Progenitor cell of endocrine pancreas (in vitro differentiated cells): ENCODE data around the gene ADGRA3. TPM values are rescaled to one million over a fixed set of nuclear protein-coding genes. Genes with fewer than 3 reads are reported as not detected.
A peak's percentile ranks its signal among the peaks of the same experiment; 100 is the strongest.

Experiments used
- DNase-seq: peaks from one replicate; pipeline ENCODE4 v3.0.0; 2021; ENCODE audit warnings: low spot score; ENCODE audit not compliant: unreplicated experiment
- H3K27ac Mint-ChIP-seq: 2 replicates; pipeline ENCODE4 v1.8.0; 2021; ENCODE audit warnings: mild to moderate bottlenecking, moderate library complexity, mixed read lengths
- H3K27me3 Mint-ChIP-seq: 2 replicates; pipeline ENCODE4 v1.8.0; 2021; ENCODE audit warnings: mixed read lengths
- H3K36me3 Mint-ChIP-seq: 2 replicates; pipeline ENCODE4 v1.8.0; 2022; ENCODE audit warnings: mixed read lengths; ENCODE audit not compliant: insufficient read depth
- H3K4me1 Mint-ChIP-seq: 2 replicates; pipeline ENCODE4 v1.8.0; 2021; ENCODE audit warnings: low read depth, mixed read lengths
- H3K4me3 Mint-ChIP-seq: 2 replicates; pipeline ENCODE4 v1.8.0; 2021; ENCODE audit warnings: low read depth, mild to moderate bottlenecking, moderate library complexity, mixed read lengths
- H3K9me3 Mint-ChIP-seq: 2 replicates; pipeline ENCODE4 v1.8.0; 2021; ENCODE audit warnings: low read depth, mixed read lengths
- total RNA-seq: library from RNA; stranded (reverse); gene quantifications from 2 replicates; pipeline ENCODE4 v1.2.1, GENCODE V29; 2021
- TF ChIP-seq, protein P1 (sequence below): fragments of 200-600 bp; sonication (generic); IDR thresholded peaks from one replicate; pipeline ENCODE4 v1.5.0; 2021; ENCODE audit warnings: antibody characterized with exemption, mild to moderate bottlenecking; ENCODE audit not compliant: unreplicated experiment

The ADGRA3 gene
- total RNA-seq, 1 donor from 2014 or later, result 127 TPM

GRCh38 chr4:22363787-22364186, 152.1 kb downstream of the ADGRA3 start:
- TF ChIP-seq, protein P1, sequence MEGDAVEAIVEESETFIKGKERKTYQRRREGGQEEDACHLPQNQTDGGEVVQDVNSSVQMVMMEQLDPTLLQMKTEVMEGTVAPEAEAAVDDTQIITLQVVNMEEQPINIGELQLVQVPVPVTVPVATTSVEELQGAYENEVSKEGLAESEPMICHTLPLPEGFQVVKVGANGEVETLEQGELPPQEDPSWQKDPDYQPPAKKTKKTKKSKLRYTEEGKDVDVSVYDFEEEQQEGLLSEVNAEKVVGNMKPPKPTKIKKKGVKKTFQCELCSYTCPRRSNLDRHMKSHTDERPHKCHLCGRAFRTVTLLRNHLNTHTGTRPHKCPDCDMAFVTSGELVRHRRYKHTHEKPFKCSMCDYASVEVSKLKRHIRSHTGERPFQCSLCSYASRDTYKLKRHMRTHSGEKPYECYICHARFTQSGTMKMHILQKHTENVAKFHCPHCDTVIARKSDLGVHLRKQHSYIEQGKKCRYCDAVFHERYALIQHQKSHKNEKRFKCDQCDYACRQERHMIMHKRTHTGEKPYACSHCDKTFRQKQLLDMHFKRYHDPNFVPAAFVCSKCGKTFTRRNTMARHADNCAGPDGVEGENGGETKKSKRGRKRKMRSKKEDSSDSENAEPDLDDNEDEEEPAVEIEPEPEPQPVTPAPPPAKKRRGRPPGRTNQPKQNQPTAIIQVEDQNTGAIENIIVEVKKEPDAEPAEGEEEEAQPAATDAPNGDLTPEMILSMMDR, result no peak
- no peak for DNase-seq
- Mint-ChIP-seq H3K36me3 (peaks cover 7% of the 10 kb centered on the region), H3K27ac (no peak overlapping the region), H3K27me3 (no peaks in the 10 kb centered on the region), H3K4me1 (peaks cover 1% of the 10 kb centered on the region), H3K4me3 (no peak overlapping the region), H3K9me3 (peaks cover 5% of the 10 kb centered on the region)

DNA sequence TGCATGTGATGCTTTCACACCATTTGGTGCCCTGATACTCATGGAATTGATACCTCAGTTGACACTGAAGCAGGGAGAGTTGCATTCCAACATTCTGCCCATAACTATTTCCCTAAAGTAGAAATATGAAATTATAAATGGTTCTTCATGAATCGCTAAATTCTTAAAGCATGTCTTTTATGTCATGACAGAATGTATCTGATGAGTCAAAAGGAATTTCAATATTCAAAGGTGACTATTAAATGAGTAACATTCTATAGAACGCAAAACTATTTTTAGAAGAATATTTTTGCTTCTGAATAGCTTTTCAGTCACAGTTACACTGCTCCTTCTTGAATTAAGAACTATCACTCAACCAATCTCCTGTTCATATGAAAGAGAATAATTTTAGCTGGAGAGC, 152.8 kb downstream of the ADGRA3 start:
- Mint-ChIP-seq H3K4me1 (no peaks in the 10 kb centered on the region), H3K36me3 (peaks cover 8% of the 10 kb centered on the region), H3K4me3 (no peak overlapping the region), H3K9me3 (peaks cover 6% of the 10 kb centered on the region), H3K27ac (no peak overlapping the region), H3K27me3 (no peaks in the 10 kb centered on the region)
- DNase-seq, result no peak
- TF ChIP-seq, protein P1, result no peak

GRCh38 chr4:22356987-22357596, 158.8 kb downstream of the ADGRA3 start:
- DNase-seq, result no peak
- no peaks in the 10 kb centered on the region for H3K27me3 Mint-ChIP-seq
- peaks cover 12% of the 10 kb centered on the region for H3K36me3 Mint-ChIP-seq

GRCh38 chr4:22348410-22348809, 167.5 kb downstream of the ADGRA3 start:
- TF ChIP-seq, protein P1, result no peak
- H3K4me1 Mint-ChIP-seq, result peaks cover 1% of the 10 kb centered on the region
- H3K36me3 Mint-ChIP-seq, result peaks cover 3% of the 10 kb centered on the region
- H3K9me3 Mint-ChIP-seq, result peaks cover 4% of the 10 kb centered on the region
- DNase-seq, result no peak
- H3K27me3 Mint-ChIP-seq, result no peaks in the 10 kb centered on the region
- H3K4me3 Mint-ChIP-seq, result no peak overlapping the region
- H3K27ac Mint-ChIP-seq, result no peak overlapping the region

More at GRCh38 chr4:22356987-22357596, 158.8 kb downstream of the ADGRA3 start:
- H3K4me3 Mint-ChIP-seq, result no peak overlapping the region
- H3K4me1 Mint-ChIP-seq, result no peaks in the 10 kb centered on the region
- H3K9me3 Mint-ChIP-seq, result peaks cover 21% of the 10 kb centered on the region
- no peak overlapping the region for H3K27ac Mint-ChIP-seq
- TF ChIP-seq, protein P1, result peak; percentile 40

DNA sequence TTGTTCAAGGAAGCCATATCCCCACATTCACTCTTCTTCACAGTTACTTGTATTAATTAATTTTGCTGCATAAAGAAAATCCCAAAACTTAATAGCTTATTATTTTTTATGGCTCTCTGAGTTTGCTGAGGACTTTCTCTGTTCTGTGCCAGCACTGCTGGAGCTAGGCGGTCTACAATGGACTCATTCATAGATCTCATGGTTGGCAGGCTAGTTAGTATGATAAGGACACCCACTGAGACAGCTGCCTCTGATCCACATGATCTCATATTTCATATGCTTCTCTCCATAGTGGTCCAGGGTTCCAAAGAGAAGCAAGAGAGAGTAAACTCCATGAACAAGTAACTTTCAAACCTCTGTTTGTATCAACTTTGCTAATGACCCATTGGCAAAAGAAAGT, 170.2 kb downstream of the ADGRA3 start:
- H3K27ac Mint-ChIP-seq, result no peak overlapping the region
- DNase-seq, result no peak
- no peak overlapping the region for H3K4me3 Mint-ChIP-seq
- H3K36me3 Mint-ChIP-seq, result peaks cover 18% of the 10 kb centered on the region
- TF ChIP-seq, protein P1, result no peak
- H3K27me3 Mint-ChIP-seq, result no peaks in the 10 kb centered on the region
- H3K4me1 Mint-ChIP-seq, result peaks cover 1% of the 10 kb centered on the region
- H3K9me3 Mint-ChIP-seq, result peaks cover 9% of the 10 kb centered on the region
